SU-DHL-6 (cell line): ENCODE data around the gene KCNQ1OT1.

Experiments used
- H2AFZ ChIP-seq: fragments of 200-600 bp; sonication (generic); 2 replicates; pipeline ENCODE4 v1.6.1; 2014; ENCODE audit warnings: low read depth, mild to moderate bottlenecking, moderate library complexity, mixed read lengths, antibody characterized with exemption, low read length; ENCODE audit not compliant: severe bottlenecking
- H3F3A ChIP-seq: fragments of 200-600 bp; shearing (Covaris generic); 2 replicates; pipeline ENCODE4 v1.6.0; 2016; ENCODE audit warnings: antibody characterized with exemption, mild to moderate bottlenecking; ENCODE audit not compliant: insufficient read depth
- H3K27ac ChIP-seq: fragments of 200-600 bp; sonication (generic); 2 replicates; pipeline ENCODE4 v1.5.1; 2016; ENCODE audit warnings: low read depth, mild to moderate bottlenecking, low read length, moderate library complexity, mixed read lengths
- H3K27me3 ChIP-seq: fragments of 200-600 bp; sonication (generic), shearing (Covaris generic); 2 replicates; pipeline ENCODE4 v1.6.0; 2014; ENCODE audit warnings: mild to moderate bottlenecking, low read length
- H3K36me3 ChIP-seq: fragments of 200-600 bp; sonication (generic); 2 replicates; pipeline ENCODE4 v1.6.1; 2014; ENCODE audit warnings: mild to moderate bottlenecking, low read length, mixed read lengths
- H3K4me2 ChIP-seq: fragments of 300-600, 200-600 bp; shearing (Covaris generic), sonication (generic); 2 replicates; pipeline ENCODE4 v1.6.0; 2014; ENCODE audit warnings: low read length, low read depth, mild to moderate bottlenecking; ENCODE audit not compliant: poor library complexity, severe bottlenecking
- H3K4me3 ChIP-seq: fragments of 200-600 bp; sonication (generic); 2 replicates; pipeline ENCODE4 v1.5.1; 2014; ENCODE audit warnings: antibody characterized with exemption, low read length, mild to moderate bottlenecking, mixed read lengths; ENCODE audit not compliant: insufficient read depth, poor library complexity, severe bottlenecking
- H3K79me2 ChIP-seq: fragments of 200-600 bp; sonication (generic); 2 replicates; pipeline ENCODE4 v1.6.1; 2014; ENCODE audit warnings: mild to moderate bottlenecking, low read length, moderate library complexity; ENCODE audit not compliant: insufficient read depth
- H3K9ac ChIP-seq: fragments of 200-600 bp; sonication (generic); 2 replicates; pipeline ENCODE4 v1.7.0; 2014; ENCODE audit warnings: mild to moderate bottlenecking, low read length
- H3K9me2 ChIP-seq: fragments of 200-600 bp; sonication (generic); replicated peaks from 2 replicates; pipeline ENCODE4 v1.6.1; 2014; ENCODE audit warnings: low read length; ENCODE audit not compliant: insufficient read depth
- H3K9me3 ChIP-seq: fragments of 200-600 bp; sonication (generic); 2 replicates; pipeline ENCODE4 v1.6.1; 2014; ENCODE audit warnings: low read length, mixed read lengths; ENCODE audit not compliant: insufficient read depth
- H4K20me1 ChIP-seq: fragments of 200-600 bp; sonication (generic); 2 replicates; pipeline ENCODE4 v1.6.1; 2014; ENCODE audit warnings: low read depth, mild to moderate bottlenecking, antibody characterized with exemption, low read length, moderate library complexity, mixed read lengths
- CTCF ChIP-seq: fragments of 200-600 bp; sonication (generic); IDR thresholded peaks from one replicate; pipeline ENCODE4 v1.5.1; 2017; ENCODE audit warnings: antibody characterized with exemption, mild to moderate bottlenecking, low read length, moderate library complexity; ENCODE audit not compliant: insufficient read depth, poor library complexity, severe bottlenecking
- EZH2phosphoT487 ChIP-seq: fragments of 200-600 bp; sonication (generic), shearing (Covaris generic); conservative IDR thresholded peaks from 2 replicates; pipeline ENCODE4 v1.6.1; 2018; ENCODE audit warnings: mild to moderate bottlenecking, antibody characterized with exemption, low read length, moderate library complexity, mixed read lengths

KCNQ1OT1 gene

GRCh38 chr11:2584434-2584811, 115.4 kb downstream of the KCNQ1OT1 start:
- Histone ChIP-seq H3K9me3 (no peaks in the 10 kb centered on the region), H3K36me3 (no peaks in the 10 kb centered on the region), H3K27me3 (no peaks in the 10 kb centered on the region), H3K4me2 (no peak overlapping the region), H3F3A (no peaks in the 10 kb centered on the region), H3K9me2 (no peaks in the 10 kb centered on the region), H3K79me2 (no peaks in the 10 kb centered on the region), H4K20me1 (no peaks in the 10 kb centered on the region), H3K4me3 (no peak overlapping the region), H3K9ac (no peak overlapping the region), H2AFZ (no peak overlapping the region), H3K27ac (no peak overlapping the region)
- no peak for TF ChIP-seq EZH2phosphoT487
- TF ChIP-seq CTCF, result no peak

GRCh38 chr11:2583605-2583958, 116.2 kb downstream of the KCNQ1OT1 start:
- Histone ChIP-seq H2AFZ (no peak overlapping the region), H3K79me2 (no peaks in the 10 kb centered on the region)

GRCh38 chr11:2582946-2583604, 116.7 kb downstream of the KCNQ1OT1 start:
- Histone ChIP-seq H3K9me2 (no peaks in the 10 kb centered on the region), H3K9me3 (no peaks in the 10 kb centered on the region), H3K27ac (no peak overlapping the region), H3K4me3 (no peak overlapping the region), H3K4me2 (no peak overlapping the region), H3F3A (no peaks in the 10 kb centered on the region), H3K9ac (no peak overlapping the region), H3K36me3 (no peaks in the 10 kb centered on the region), H4K20me1 (no peaks in the 10 kb centered on the region), H3K79me2 (no peaks in the 10 kb centered on the region), H2AFZ (no peak overlapping the region), H3K27me3 (no peaks in the 10 kb centered on the region)
- TF ChIP-seq CTCF (no peak), EZH2phosphoT487 (no peak)

More at GRCh38 chr11:2583605-2583958, 116.2 kb downstream of the KCNQ1OT1 start:
- Histone ChIP-seq H3F3A (no peaks in the 10 kb centered on the region), H3K9ac (no peak overlapping the region), H3K36me3 (no peaks in the 10 kb centered on the region), H3K9me3 (no peaks in the 10 kb centered on the region), H3K9me2 (no peaks in the 10 kb centered on the region), H3K4me3 (no peak overlapping the region), H3K27ac (no peak overlapping the region), H3K4me2 (no peak overlapping the region), H3K27me3 (no peaks in the 10 kb centered on the region), H4K20me1 (no peaks in the 10 kb centered on the region)
- TF ChIP-seq EZH2phosphoT487 (no peak), CTCF (no peak)
